Activated T-cell treated with anti-CD3 and anti-CD28 coated beads for 4 hours (primary cell): ENCODE measurements around the gene EEPD1.
"Not testable (repeated sequence)": the region's sequence is repeated elsewhere in the genome, so short reads cannot be mapped to it uniquely, and the experiment has no call there.

Source experiments
- DNase-seq: peaks from one replicate; pipeline ENCODE4 v3.0.0-alpha.2; 2020

Gene EEPD1

DNA sequence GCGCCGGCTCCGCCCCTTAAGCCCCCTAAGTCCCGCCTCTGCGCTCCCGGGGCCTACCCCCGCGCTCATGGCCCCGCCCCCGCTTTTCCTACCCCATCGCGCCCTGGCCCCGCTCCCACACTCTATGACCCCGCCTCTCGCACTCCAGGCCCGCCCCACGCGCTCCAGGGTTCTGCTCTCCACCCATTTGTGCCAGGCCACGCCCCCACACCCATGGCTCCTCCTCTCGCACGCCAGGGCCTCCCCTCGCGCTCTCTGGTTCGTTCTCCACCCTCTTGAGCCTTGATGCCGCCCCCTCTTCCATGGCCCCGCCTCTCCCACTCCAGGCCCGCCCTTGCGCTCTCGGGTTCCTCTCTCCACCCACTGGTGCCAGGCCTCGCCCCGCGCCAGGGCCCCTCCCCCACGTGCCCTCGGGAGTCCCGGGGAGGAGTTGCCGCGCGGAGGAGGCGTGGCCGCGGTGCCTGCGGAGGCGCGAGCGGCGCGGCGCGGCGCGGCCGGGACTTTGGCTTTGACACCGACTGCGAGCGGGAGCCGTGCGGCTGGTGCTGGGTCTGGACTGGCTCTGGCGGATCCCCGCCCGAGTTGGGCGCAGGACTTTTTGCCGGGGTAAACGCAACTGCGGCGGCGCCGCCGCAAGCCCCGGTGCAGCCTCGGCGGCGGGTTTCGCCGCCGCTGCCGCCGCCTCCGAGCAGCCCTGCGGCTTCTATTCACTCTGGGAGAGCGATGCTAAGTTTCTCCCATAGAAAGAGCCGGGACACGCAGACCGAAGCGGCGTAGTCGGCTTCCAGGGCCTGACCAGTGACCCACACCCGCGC is at the start of gene EEPD1:
TSS of gene EEPD1 (plus strand) at position 499 of the 815 bp plus-strand sequence. CDS start 1,071 bp downstream, outside the sequence.
- peak; percentile 100 for DNase-seq

DNA sequence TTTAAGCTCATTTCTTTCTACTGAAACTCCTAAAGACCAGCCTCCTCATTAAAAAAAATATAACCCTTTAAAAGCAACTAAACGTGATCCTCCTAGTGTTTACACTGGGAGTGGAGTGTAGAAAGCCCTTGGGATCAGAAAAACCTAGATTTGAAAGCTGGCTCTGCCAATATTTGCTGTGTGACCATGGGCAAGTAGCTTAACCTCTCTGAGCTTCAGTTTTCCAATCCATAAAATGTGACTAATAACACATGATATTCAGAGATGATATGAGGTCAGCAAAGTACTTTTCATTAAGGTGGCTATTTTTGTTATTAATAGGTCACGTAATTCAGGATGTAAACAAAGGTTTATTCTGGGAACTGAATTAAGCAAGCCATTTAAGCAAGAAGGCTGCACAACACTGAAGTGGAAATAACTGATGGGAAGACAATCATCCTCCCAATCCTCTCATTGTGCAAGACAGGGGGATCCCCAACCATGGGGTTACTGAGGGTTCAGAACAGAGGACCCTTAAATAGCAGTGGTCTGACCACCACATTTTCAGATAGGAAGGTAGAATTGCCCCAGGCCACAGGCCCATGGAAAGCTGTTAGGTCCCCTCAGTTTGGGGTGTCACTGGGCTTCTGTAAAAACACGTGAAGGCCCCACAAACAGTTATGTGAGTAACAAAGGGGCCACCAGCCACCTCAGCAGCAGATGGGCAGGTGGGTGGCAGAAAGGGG is 49.1 kb upstream of the EEPD1 start:
- DNase-seq = no peak

DNA sequence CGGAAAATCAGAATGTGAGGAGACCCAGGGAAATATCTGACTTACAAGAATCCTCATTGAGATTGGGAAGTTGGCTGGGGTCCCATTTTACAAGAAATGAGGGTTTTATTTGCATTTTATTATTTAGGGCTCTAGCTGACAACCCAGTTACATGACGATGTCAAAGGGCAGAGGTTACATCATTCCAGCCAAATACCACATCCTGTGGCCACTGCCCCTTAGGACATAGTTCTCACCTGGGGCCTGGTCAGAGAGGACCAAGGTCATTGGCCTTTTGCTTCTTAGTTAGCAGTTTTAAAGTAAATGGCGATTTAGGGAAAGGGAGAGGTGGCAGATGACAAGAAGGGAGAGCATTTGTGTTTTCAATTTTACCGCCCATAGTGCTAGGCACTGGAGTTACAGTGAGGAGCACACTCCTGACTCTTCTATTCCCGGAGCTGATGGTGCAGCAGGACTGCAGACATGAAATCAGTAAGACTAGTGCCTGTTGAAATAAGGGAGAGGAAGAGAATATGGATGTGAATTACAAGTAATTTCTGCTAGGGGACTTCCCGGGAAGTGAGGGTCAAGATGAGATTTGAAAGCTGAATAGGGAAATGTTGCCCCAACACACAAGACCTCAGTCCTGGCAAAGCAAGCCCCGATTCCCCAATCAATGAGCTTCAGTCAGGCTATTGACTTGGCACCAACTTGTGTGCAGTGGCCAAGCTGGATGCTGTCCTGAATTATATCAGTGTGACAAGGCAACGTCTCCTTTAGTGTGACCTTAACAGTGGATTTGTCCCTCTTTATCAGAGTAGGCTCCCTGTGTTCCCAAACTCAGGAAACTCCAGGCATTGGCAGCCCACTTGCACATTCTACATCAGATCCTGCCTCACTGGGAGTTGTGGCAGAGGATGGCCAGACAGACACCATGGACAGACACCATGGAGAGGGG is 45.8 kb upstream of the EEPD1 start:
- not testable (repeated sequence) for DNase-seq

DNA sequence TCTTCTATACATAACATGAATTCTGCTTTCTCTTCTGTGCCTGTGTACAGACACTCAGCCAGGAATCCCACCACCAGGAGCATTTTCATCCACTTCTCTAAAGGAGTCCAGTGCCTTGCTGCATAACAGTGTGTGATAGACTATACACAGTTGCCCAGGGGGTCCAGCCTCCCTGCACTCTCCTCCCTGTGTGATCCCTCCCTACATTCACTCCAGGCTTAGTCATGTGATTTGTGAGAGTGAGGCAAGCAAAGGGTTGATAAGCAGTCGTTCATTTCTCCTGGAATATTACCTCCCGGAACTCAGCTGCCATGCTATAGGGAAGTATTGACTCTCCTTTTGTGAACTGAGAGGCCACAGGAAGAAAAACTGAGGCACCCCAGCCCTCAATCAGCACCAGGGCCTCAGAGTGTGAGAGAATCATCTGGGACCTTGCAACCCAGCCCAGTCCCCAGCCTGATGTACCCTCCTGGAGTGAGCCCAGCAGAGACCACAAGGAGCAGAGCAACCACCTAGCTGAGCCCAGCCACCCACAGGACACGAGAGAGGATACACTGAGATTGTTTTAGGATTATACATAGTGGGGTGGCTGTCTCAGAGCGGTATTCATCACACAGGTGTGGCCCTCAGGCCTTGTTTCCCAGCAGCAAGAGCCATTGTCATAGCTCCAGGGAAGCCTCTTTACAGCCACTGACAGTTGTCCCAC is 45.0 kb upstream of the EEPD1 start:
- no peak for DNase-seq

DNA sequence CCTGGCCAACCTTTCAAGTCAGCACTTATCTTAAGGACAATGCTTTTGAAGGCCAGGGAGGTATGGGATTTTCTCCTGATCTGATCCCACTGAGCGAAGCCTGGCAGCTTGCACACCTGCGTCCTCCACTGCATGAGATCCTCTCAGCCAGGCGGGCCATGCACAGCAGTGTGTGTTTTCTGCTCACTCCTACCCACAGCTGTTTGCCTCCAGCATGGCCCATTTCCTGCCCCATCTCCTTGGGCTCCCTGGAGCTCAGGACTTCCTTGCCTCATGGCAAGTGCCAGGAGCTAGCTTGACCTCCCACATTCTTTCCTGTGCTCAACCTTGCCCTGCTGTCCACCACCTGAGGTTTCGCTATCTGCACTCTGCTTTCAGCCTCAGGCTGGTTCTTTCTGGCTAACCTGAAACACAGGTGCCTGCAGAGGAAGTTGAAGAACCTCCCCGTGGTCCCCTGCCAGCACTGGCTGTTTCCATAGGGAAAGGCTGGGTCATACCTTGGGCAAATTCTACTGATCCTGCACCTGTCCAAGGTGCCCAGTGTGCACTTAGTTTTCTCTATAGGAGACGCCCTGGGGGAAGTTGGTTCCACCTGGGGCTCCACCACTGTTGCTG is 43.9 kb upstream of the EEPD1 start:
- DNase-seq = no peak

DNA sequence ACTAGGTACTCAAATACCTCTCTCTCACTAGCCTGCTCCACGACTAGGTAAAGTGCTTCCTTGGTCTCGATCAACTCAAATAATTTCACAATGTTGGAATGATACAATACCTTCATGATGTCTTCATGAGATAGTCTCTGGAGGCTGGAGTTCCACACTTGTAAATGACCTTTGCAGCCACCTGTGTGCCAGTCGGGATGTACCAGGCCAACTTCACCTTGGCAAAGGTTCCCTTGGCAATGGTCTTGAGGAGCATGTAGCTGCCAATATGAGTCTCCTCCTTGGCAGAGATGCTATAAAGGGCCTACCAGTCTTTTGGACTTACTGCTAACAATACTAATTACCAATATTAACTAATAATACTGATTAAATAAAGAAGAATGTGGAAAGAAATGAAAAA is 42.5 kb upstream of the EEPD1 start:
- no peak for DNase-seq

DNA sequence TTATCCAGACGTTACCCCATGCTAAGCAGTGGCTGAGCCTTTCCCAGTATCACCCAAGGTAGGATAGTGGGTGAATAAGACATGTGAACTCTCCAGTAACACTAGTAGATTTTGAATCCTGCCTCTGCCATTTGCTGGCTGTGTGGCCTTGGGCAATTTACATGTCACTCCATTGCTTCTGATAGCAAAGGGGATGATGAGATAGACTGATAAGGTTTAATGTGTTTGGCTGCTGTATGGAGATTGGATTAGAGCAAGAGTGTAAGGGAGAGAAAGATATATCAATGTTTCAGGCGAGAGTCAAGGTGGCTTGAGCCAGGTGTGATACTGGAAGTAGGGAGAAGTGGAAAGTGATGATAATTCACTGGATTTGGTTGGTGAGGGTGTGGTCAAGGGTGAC is 40.1 kb upstream of the EEPD1 start:
- no peak for DNase-seq

DNA sequence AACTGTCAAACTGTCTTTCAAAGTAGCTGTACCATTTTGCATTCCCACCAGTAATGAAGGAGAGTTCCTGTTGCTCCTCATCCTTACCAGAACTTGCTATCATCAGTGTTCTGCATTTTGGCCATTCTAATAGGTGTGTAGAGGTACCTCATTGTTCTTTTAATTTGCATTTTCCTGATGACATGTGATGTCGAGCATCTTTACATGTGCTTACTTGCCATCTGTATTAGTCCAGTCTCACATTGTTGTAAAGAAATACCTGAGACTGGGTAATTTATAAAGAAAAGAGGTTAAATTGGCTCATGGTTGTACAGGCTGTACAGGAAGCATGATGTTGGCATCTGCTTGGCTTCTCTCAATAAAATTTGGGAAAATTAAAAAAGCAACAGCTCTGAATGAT is 38.7 kb upstream of the EEPD1 start:
- DNase-seq = no peak

DNA sequence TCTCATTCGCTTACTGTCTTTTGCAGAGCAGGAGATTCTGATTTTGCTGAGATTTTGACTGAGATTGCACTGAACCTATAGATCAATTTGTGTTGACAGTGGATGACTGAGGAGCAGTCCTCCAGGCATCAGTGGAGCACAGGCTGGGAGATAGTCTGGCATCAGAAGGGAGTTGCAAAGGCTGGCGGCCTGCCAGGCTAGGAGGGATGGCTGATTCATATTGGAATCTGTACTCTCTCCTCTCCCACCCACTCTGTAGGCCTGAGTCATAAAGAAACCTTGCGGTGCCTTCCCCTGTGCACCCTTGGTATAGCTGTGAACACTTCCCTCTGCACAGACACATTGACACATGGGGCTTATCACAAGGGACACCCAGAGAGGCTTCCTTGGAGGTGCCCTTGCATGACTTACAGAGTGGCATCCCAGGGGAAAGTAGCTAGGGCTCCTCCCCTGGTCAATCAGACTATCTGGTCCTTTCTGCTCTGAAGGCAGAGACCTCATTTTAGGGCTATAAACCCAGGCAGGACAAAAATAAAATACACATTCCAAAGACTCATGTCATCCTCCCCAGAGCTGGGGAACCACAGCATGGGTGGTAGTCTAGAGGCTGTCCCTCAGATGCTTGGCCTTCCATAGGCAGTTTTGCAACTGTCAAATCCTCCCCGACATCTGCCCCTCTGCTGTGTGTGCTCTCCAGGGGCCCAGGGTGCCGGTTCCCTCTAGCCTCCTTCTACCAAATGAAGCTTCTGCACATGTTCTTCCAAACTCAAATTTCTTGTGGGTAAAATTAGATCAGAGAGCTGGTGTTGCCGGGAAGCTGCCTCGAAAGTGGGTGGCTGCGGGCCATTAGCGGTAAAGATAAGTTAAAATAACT is 37.4 kb upstream of the EEPD1 start:
- DNase-seq = peak; percentile 53

DNA sequence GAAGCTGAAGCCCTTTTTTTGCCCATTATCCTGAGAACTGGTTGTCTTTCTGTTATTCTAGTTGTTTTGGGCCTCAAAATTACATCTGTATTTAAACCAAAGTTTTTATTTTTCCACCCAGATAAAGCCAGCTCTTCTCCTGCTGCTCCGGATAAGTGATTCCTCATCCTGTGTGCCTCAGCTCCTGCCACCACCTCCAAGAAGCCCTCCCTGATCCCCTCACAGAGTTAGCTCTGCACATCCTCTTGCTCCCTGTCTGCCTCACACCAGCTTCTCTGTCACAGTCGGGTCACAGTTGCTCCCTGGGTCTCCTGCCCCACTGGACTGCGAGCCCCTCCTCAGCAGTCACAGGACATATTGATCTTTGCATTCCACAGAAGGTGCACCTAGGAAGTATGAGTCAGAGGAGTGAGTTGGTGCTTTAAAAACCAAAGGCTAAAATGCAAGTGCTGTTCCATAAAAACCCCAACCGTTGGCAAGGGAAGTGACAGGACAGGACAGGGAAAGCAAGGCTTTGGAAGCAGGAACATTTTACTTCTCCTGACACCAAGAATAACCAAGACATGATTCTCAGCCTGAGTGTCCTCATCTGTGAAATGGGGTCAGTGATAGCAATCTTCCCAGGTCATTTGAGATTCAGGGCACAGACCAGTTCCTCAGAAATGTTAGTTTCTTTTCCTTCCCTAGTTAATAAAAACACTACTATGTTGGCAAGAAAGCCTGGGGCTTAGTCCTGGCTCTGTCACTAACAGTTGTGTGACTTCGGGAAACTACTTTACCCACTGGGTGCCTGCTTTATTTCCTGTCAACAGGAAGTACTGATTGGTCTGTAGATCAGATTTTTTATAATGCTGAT is 36.5 kb upstream of the EEPD1 start:
- DNase-seq = no peak

DNA sequence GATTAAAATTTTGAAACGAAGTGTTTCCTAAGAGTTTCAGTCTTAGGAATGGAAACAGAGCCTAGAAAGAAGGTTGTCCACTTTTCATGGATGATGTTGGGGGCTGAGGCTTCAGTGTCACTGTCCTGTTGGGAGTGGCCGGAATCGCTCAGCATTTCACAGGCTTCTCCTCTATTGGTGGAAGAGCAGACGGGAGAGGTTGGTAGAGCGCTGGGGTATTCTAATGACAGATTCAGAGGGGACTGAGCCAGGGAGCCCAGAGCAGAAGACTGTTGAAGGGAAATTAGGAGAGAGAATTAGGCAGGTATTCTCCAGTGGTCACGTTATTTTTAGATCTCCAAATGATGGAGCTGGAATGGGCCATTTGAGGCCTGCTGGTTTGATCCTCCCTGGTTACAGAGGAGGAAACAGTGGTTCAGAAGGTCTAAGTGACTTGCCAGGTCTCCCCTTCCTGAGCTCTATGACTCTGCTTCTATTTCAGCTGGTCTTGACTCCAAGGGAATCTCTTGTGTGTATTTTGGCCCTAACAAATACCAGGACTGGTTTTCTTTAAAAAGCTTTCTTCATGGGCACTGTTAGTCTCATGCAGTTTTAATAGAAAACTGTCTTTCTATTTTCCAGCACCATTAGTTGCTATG is 35.7 kb upstream of the EEPD1 start:
- DNase-seq = no peak

DNA sequence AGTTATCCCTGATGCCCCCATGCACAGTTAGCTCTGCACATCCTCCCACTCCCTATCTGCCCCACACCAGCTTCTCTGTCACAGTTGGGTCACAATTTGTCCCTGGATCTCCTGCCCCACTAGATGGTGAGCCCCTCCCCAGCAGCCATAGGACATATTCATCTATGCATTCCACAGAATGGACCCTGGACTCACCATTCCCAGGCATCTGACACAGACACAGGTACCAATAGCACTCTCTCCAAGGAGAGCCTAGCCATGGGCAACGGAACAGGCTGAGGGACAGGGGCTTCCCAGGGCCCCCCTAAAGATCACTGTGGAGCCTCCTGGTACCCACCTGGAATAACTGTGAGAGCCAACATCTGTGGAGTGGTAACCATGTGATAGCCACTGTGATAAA is 34.7 kb upstream of the EEPD1 start:
- no peak for DNase-seq

DNA sequence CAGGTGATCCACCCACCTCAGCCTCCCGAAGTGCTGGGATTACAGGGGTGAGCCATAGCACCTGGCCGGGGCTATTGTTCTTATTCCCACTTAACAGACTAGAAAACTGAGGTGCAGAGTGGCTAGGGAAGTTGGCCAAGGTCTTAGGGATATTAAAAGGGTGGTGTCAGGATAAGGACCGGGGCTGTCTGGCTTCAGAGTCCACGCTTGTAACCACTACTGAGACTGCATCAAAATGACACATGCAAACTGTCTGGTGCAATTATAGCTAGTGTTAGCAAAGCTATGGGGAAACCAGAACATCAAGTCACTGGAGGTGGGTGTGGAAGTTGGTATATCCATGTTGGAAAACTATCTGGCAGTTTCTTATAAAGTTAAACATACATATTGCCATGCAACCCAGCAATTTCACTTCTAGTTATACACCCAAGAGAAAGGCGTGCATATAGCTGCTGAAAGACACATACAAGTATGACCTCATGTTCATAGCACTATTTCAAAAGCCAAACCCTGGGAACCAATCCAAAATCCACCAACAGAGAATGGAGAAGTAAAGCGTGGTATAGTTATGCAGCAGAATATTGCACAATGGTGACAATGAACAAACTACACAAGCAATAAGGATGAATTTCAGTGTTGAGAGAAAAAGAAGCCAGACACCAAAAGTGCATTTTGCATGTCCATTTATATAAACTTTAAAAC is 33.9 kb upstream of the EEPD1 start:
- no peak for DNase-seq

DNA sequence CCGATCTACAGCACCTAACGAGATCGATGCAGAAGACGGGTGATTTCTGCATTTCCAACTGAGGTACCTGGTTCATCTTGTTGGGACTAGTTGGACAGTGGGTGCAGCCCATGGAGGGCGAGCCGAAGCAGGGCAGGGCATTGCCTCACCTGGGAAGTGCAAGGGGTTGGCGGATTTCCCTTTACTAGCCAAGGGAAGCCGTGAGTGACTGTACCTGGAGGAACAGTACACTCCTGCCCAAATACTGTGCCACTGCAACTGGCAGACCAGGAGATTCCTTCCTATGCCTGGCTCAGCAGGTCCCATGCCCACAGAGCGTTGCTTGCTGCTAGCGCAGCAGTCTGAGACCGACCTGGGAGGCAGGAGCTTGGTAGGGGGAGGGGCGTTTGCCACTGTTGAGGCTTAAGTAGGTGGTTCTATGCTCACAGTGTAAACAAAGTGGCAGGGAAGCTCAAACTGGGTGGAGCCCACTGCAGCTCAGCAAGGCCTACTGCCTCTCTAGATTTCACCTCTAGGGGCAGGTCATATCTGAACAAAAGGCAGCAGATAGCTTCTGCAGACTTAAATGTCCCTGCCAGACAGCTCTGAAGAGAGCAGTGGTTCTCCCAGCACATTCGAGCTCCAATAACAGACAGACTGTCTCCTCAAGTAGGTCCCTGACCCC is 32.9 kb upstream of the EEPD1 start:
- not testable (repeated sequence) for DNase-seq

DNA sequence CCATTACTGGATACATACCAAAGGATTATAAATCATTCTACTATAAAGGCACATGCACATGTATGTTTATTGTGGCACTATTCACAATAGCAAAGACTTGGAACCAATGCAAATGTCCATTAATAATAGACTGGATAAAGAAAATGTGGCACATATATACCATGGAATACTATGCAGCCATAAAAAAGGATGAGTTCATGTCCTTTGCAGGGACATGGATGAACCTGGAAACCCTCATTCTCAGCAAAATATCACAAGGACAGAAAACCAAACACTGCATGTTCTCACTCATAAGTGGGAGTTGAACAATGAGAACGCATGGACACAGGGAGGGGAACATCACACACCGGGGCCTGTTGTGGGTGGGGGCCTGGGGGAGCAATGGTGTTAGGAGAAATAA is 27.4 kb upstream of the EEPD1 start:
- not testable (repeated sequence) for DNase-seq

DNA sequence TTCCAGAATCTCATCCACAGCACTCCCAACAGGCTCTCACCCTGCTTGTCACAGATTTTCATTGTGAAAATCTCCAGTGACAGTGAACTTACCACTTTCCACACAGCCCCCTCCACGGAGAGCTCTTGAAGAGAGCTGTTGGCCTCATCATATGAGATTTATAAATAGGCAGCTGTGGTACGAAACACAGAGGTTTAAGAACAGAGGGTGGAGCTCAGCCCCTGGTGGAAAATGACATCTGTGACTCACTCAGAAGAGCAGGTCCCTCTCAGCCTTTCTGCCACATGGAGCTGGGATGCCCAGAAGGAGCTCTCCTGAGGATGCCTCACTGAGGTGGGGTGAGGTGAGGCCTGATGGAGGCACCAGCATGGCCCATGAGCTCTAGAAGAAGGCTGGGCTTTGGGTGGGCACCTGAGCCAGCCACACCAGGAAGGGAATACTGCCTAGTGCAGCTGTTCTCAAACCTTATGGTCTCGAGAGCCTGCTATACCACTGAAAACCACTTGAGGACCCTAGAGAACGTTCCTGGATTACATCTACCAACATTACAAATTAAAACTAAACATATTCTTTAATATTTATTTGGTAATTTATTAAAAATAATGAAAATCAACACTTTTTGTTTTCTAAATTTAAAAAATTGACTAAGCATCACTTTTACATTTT is 25.8 kb upstream of the EEPD1 start:
- DNase-seq = no peak

DNA sequence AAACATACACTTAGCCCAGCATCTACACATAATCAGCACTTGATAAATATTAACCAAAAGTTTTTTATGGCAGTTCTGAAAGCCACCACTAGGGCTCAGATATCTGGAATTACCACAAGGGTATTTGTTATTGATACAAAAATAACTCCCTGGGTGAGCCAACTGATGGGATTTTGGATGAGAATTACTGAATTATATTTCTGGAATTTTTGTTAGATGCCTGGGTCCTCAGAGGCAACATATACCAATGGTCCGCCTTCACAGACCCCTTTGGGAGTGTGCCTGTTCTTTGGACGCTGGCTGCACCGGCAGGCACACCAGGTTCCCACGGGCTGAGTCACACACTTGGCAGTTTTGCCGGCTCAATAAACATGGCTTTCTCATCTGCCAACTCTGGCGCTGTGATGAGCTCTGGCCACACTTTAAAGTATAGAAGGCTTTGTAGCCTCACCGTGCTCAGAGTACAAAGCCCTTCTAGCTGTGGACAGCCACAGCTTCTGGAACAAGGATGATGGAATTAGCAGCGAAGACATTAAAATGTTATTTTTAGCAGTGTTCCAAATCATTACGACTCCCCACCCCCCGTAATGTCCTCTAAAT is 24.5 kb upstream of the EEPD1 start:
- DNase-seq = no peak
